DOHH2 (cell line): ENCODE results near the gene GALNT2.

ENCODE experiments used
- CTCF ChIP-seq: fragments of 200-600 bp; sonication (generic); IDR thresholded peaks from one replicate; pipeline ENCODE4 v1.5.1; 2014; ENCODE audit warnings: antibody characterized with exemption, mild to moderate bottlenecking, low read depth, low read length; ENCODE audit not compliant: poor library complexity, severe bottlenecking
- EZH2phosphoT487 ChIP-seq: fragments of 200-600 bp; sonication (generic); IDR thresholded peaks from 2 replicates; pipeline ENCODE4 v1.6.1; 2017; ENCODE audit warnings: borderline replicate concordance, mild to moderate bottlenecking, antibody characterized with exemption, low read length, moderate library complexity, mixed read lengths

GRCh38 chr1:230044729-230045128, 22.3 kb upstream of the GALNT2 start:
- no peak for TF ChIP-seq CTCF
- no peak for TF ChIP-seq EZH2phosphoT487
